Forelimb muscle (tissue), 1 donor: ENCODE measurements around the gene EZH1. TPM values are rescaled to one million over a fixed set of nuclear protein-coding genes. Genes with fewer than 3 reads are reported as not detected.
A peak's percentile ranks its signal among the peaks of the same experiment; 100 is the strongest.

Experiments
- DNase-seq: peaks from one replicate; pipeline ENCODE4 v3.0.0-alpha.2; 2013; ENCODE audit warnings: low read depth
- polyA plus RNA-seq: library from polyadenylated mRNA; unstranded; fragments of 120-200 nt; gene quantifications from one replicate; pipeline ENCODE4 v1.2.1, GENCODE V29; 2013; ENCODE audit not compliant: insufficient read length

EZH1 gene
- polyA plus RNA-seq, 1 donor, result 22.6 TPM

GRCh38 chr17:42682722-42683403, 62.0 kb downstream of the EZH1 start:
- DNase-seq, result no peak

GRCh38 chr17:42681976-42682721, 62.7 kb downstream of the EZH1 start, which contains the start of gene CNTNAP1:
Gene CNTNAP1, plus strand, starts transcription at chr17:42682531. Its CDS starts 299 bp downstream, at chr17:42682830.
- DNase-seq, result no peak

GRCh38 chr17:42680331-42680808, 64.5 kb downstream of the EZH1 start:
- no peak for DNase-seq

- DNase-seq, result peak; percentile 43
Observed at GRCh38 chr17:42679492-42680330, 65.1 kb downstream of the EZH1 start.

- DNase-seq, result no peak
Observed at GRCh38 chr17:42678951-42679491, 65.8 kb downstream of the EZH1 start.

GRCh38 chr17:42677921-42678781, 66.7 kb downstream of the EZH1 start:
- DNase-seq, result peak; percentile 70

- peak; percentile 99 for DNase-seq
Observed at GRCh38 chr17:42677012-42677857, 67.6 kb downstream of the EZH1 start.

GRCh38 chr17:42676424-42677011, 68.3 kb downstream of the EZH1 start, which contains the start of gene PLEKHH3:
Gene PLEKHH3, minus strand, starts transcription at chr17:42676994. Its CDS starts 431 bp downstream, at chr17:42676563.
- no peak for DNase-seq

- DNase-seq, result no peak
Observed at GRCh38 chr17:42675965-42676423, 68.8 kb downstream of the EZH1 start.

GRCh38 chr17:42675348-42675964, 69.4 kb downstream of the EZH1 start:
- no peak for DNase-seq

GRCh38 chr17:42674755-42675347, 70.0 kb downstream of the EZH1 start:
- DNase-seq, result no peak

- DNase-seq, result no peak
Observed at GRCh38 chr17:42673885-42674754, 70.7 kb downstream of the EZH1 start.

- no peak for DNase-seq
Observed at GRCh38 chr17:42673266-42673884, 71.5 kb downstream of the EZH1 start.

- no peak for DNase-seq
Observed at GRCh38 chr17:42672038-42672437, 72.8 kb downstream of the EZH1 start.

- DNase-seq, result no peak
Observed at GRCh38 chr17:42670789-42671657, 73.8 kb downstream of the EZH1 start.
